ENCODE measurements around the gene FITM1.

DNA sequence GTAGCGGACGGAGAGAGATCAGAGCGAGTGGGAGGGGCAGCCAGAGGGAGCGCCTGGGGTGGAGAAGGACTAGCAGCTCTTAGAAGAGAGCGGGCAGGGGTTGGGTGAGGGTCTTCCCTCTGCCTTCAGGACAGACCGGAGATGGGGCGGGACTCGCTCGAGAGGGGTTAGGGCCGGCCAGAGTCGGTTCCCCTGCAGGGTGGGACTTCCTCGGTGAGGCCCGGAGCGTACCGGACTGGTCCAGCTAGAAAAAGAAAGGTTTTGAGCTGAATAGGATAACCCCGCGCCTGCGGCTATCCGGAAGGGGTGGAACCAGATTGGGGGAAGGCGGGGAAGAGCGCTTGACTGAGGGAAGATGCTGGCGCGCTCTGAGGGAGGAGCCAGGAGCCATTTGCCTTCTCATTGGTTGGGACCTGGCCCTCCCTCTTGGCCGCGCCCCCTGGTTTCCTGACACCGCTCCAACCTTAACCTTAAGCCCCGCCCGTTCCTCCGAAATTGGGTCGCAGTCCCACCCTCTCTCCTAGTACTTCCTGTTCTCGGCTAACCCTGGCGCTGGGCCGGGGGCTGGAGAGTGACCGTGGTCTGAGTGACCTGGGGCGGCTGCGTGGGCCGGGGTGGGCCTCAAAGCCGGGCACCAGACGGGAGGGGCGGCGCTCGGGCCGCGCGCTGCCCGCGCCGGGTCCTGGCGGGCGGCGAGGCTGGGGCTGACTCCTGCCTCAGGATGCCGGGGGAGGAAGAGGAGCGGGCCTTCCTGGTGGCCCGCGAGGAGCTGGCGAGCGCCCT, 16.7 kb downstream of the FITM1 start, which contains the start of gene RNF31:
- no peak for TF ChIP-seq CTCF (IDR thresholded peaks at IDR 0.05)
- TF ChIP-seq, protein P1, sequence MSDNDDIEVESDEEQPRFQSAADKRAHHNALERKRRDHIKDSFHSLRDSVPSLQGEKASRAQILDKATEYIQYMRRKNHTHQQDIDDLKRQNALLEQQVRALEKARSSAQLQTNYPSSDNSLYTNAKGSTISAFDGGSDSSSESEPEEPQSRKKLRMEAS (IDR thresholded peaks at IDR 0.05): 0 out of 2 replicates have a peak, but pooled peaks have one; percentile 9
- TF ChIP-seq JUNB (IDR thresholded peaks at IDR 0.05): no peak
- no peak for TF ChIP-seq GATA3 (IDR thresholded peaks at IDR 0.05; ENCODE audit: borderline replicate concordance)
- TF ChIP-seq, protein P2, sequence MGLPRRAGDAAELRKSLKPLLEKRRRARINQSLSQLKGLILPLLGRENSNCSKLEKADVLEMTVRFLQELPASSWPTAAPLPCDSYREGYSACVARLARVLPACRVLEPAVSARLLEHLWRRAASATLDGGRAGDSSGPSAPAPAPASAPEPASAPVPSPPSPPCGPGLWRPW (IDR thresholded peaks at IDR 0.05): no peak
- no peak for TF ChIP-seq HOXB5 (CRISPR knock-in tag; IDR thresholded peaks at IDR 0.05)
- TF ChIP-seq RCOR1 (IDR thresholded peaks at IDR 0.05; ENCODE audit: low read depth, low read length): no peak
- no peak for TF ChIP-seq HDAC2 (IDR thresholded peaks at IDR 0.05)
- TF ChIP-seq USF2 (IDR thresholded peaks at IDR 0.05): no peak
- TF ChIP-seq, protein P3, sequence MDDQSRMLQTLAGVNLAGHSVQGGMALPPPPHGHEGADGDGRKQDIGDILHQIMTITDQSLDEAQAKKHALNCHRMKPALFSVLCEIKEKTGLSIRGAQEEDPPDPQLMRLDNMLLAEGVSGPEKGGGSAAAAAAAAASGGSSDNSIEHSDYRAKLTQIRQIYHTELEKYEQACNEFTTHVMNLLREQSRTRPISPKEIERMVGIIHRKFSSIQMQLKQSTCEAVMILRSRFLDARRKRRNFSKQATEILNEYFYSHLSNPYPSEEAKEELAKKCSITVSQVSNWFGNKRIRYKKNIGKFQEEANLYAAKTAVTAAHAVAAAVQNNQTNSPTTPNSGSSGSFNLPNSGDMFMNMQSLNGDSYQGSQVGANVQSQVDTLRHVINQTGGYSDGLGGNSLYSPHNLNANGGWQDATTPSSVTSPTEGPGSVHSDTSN (IDR thresholded peaks at IDR 0.05): no peak
- TF ChIP-seq RNF2 (IDR thresholded peaks at IDR 0.05; ENCODE audit: borderline replicate concordance, low read depth): no peak

Data from A549 (cell line).